ENCODE data around the gene EYS.

Gene EYS

GRCh38 chr6:64782877-64783276 lies 924.1 kb downstream of the EYS start:
- DNase-seq (ENCODE audit: extremely low spot score, insufficient read length, low read depth) (no peak), FAIRE-seq (no peak)

- DNase-seq (ENCODE audit: extremely low spot score, insufficient read length, low read depth), result no peak
- FAIRE-seq, result no peak
Measured at GRCh38 chr6:64777941-64778785, 928.9 kb downstream of the EYS start.

GRCh38 chr6:64776359-64776758 lies 930.7 kb downstream of the EYS start:
- no peak for DNase-seq (ENCODE audit: extremely low spot score, insufficient read length, low read depth)
- FAIRE-seq, result no peak

- DNase-seq (ENCODE audit: extremely low spot score, insufficient read length, low read depth) (no peak), FAIRE-seq (no peak)
Measured at GRCh38 chr6:64774881-64775280, 932.1 kb downstream of the EYS start.

GRCh38 chr6:64750910-64751309 lies 956.1 kb downstream of the EYS start:
- DNase-seq (ENCODE audit: extremely low spot score, insufficient read length, low read depth), result no peak
- FAIRE-seq, result no peak

GRCh38 chr6:64737418-64737817 lies 969.6 kb downstream of the EYS start:
- FAIRE-seq (no peak), DNase-seq (ENCODE audit: extremely low spot score, insufficient read length, low read depth) (no peak)

- no peak for FAIRE-seq
Measured at GRCh38 chr6:64736421-64736950, 970.5 kb downstream of the EYS start.

GRCh38 chr6:64733433-64733832 lies 973.6 kb downstream of the EYS start:
- FAIRE-seq, result no peak

More at GRCh38 chr6:64736421-64736950, 970.5 kb downstream of the EYS start:
- no peak for DNase-seq (ENCODE audit: extremely low spot score, insufficient read length, low read depth)

GRCh38 chr6:64732888-64733287 lies 974.1 kb downstream of the EYS start:
- DNase-seq (ENCODE audit: extremely low spot score, insufficient read length, low read depth) (no peak), FAIRE-seq (no peak)

More at GRCh38 chr6:64733433-64733832, 973.6 kb downstream of the EYS start:
- DNase-seq (ENCODE audit: extremely low spot score, insufficient read length, low read depth), result no peak

- FAIRE-seq (no peak), DNase-seq (ENCODE audit: extremely low spot score, insufficient read length, low read depth) (no peak)
Measured at GRCh38 chr6:64729522-64729921, 977.5 kb downstream of the EYS start.

- DNase-seq (ENCODE audit: extremely low spot score, insufficient read length, low read depth), result no peak
- no peak for FAIRE-seq
Measured at GRCh38 chr6:64727075-64727474, 980.0 kb downstream of the EYS start.

- FAIRE-seq, result no peak
Measured at GRCh38 chr6:64724091-64724490, 982.9 kb downstream of the EYS start.

GRCh38 chr6:64723327-64724058 lies 983.5 kb downstream of the EYS start:
- FAIRE-seq (no peak), DNase-seq (ENCODE audit: extremely low spot score, insufficient read length, low read depth) (no peak)

More at GRCh38 chr6:64724091-64724490, 982.9 kb downstream of the EYS start:
- no peak for DNase-seq (ENCODE audit: extremely low spot score, insufficient read length, low read depth)

- no peak for DNase-seq (ENCODE audit: extremely low spot score, insufficient read length, low read depth)
- no peak for FAIRE-seq
Measured at GRCh38 chr6:64721865-64722264, 985.2 kb downstream of the EYS start.

- FAIRE-seq (no peak), DNase-seq (ENCODE audit: extremely low spot score, insufficient read length, low read depth) (no peak)
Measured at GRCh38 chr6:64717281-64717680, 989.7 kb downstream of the EYS start.

GRCh38 chr6:64715624-64716023 lies 991.4 kb downstream of the EYS start:
- DNase-seq (ENCODE audit: extremely low spot score, insufficient read length, low read depth), result no peak
- FAIRE-seq, result no peak

- FAIRE-seq (no peak), DNase-seq (ENCODE audit: extremely low spot score, insufficient read length, low read depth) (no peak)
Measured at GRCh38 chr6:64714073-64714472, 993.0 kb downstream of the EYS start.

- FAIRE-seq, result no peak
- no peak for DNase-seq (ENCODE audit: extremely low spot score, insufficient read length, low read depth)
Measured at GRCh38 chr6:64713175-64713574, 993.9 kb downstream of the EYS start.

- DNase-seq (ENCODE audit: extremely low spot score, insufficient read length, low read depth) (no peak), FAIRE-seq (no peak)
Measured at GRCh38 chr6:64712606-64713005, 994.4 kb downstream of the EYS start.

- DNase-seq (ENCODE audit: extremely low spot score, insufficient read length, low read depth) (no peak), FAIRE-seq (no peak)
Measured at GRCh38 chr6:64703922-64704321, 1003.1 kb downstream of the EYS start.

- DNase-seq (ENCODE audit: extremely low spot score, insufficient read length, low read depth) (no peak), FAIRE-seq (no peak)
Measured at GRCh38 chr6:64696053-64696452, 1011.0 kb downstream of the EYS start.

Data from GM18507 (cell line).